ENCODE measurements around the gene ST6GAL1.

- no peak for TF ChIP-seq CHD1 (IDR thresholded peaks at IDR 0.05; ENCODE audit: low read depth, low read length)
- no peak for TF ChIP-seq RCOR1 (IDR thresholded peaks at IDR 0.05; ENCODE audit: insufficient replicate concordance, low read length)
- no peak for TF ChIP-seq CTCF (conservative IDR thresholded peaks at IDR 0.05; ENCODE audit: low read depth, low read length)
- no peak for TF ChIP-seq POLR2A (IDR thresholded peaks at IDR 0.05; ENCODE audit: low read depth, low read length)
Measured at GRCh38 chr3:187068787-187069186, 138.5 kb downstream of the ST6GAL1 start.
